ENCODE results near the gene PCDHB9. TPM values are rescaled to one million over a fixed set of nuclear protein-coding genes. Genes with fewer than 3 reads are reported as not detected.
"Not testable (repeated sequence)": the region's sequence is repeated elsewhere in the genome, so short reads cannot be mapped to it uniquely, and the experiment has no call there.

The PCDHB9 gene
- total RNA-seq, 4 donors from 2014 or later = 0.38 to 2.2 (median 1.2) TPM

DNA sequence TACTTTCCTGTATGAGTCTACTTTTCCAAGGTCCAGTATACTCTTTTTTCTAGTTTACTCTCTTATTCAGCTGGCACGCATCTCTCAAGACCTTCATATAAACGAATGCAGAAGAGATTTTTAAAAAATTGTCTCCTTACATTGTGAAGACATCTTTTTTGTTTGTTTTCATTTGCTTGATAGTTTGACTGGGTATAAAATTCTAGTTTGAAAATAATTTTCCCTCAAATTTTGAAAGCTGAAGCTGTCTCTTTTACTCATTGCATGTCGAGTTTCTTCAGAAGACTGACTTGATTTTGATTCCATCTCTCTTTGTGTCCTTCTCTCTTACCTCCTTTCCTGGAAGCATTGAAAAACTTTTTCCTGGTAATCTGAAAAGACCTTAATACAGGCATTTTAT lies 9.4 kb downstream of the PCDHB9 start:
- WGBS, 2 donors = 50 to 51% methylated on average over 3 of the region's 3 CpGs
- intact Hi-C loops (cut with DNase I; ENCODE audit: low total_unique reads) = no loop called here
- TF ChIP-seq, protein P1, sequence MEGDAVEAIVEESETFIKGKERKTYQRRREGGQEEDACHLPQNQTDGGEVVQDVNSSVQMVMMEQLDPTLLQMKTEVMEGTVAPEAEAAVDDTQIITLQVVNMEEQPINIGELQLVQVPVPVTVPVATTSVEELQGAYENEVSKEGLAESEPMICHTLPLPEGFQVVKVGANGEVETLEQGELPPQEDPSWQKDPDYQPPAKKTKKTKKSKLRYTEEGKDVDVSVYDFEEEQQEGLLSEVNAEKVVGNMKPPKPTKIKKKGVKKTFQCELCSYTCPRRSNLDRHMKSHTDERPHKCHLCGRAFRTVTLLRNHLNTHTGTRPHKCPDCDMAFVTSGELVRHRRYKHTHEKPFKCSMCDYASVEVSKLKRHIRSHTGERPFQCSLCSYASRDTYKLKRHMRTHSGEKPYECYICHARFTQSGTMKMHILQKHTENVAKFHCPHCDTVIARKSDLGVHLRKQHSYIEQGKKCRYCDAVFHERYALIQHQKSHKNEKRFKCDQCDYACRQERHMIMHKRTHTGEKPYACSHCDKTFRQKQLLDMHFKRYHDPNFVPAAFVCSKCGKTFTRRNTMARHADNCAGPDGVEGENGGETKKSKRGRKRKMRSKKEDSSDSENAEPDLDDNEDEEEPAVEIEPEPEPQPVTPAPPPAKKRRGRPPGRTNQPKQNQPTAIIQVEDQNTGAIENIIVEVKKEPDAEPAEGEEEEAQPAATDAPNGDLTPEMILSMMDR (IDR thresholded peaks at IDR 0.05) = no peak
- TF ChIP-seq POLR2A (IDR thresholded peaks at IDR 0.05) = no peak
- DNase-seq (ENCODE audit: low spot score in 2 of 2) = no peak
- H3K4me3 ChIP-seq (ENCODE audit: low read depth, poor library complexity, severe bottlenecking) = no peak overlapping the region

DNA sequence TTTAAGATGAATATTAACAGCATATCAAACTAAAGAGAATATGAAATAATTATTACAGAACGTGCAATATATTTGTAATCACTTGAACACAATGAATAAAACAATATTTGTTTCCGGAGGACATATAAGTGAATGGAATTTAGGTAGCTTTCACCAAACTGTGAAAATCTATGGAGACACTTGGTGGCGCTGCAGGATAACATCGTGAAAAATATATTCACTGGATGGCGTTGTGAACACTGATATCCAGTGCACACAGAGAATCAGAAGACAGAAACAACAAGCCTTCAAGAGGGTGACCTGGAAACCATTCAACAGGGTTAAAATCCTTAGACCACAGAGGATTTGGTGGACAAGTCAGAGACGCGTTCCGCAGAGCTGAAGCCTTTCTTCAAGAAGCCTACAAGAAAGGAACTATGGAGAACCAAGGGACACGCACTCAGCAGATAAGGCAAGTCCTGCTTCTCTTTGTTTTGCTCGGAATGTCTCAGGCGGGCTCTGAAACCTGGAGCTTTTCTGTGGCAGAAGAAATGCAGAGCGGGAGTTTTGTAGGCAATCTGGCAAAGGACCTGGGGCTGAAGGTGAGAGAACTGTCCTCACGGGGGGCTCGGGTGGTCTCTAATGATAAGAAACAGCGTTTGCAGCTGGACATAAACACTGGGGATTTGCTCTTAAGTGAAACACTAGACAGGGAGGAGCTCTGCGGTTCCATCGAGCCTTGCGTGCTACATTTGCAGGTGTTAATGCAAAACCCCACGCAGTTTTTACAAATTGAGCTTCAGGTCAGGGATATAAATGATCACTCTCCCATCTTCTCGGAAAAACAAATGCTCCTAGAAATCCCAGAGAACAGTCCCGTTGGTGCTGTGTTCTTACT lies 12.6 kb downstream of the PCDHB9 start, which contains the start of gene PCDHB11:
TSS of gene PCDHB11 (plus strand) at position 269 of the 877 bp plus-strand sequence. CDS start at position 417, 148 bp downstream.
- WGBS, 2 donors = 37 to 50% methylated on average over 21 of the region's 21 CpGs
- H3K4me3 ChIP-seq (ENCODE audit: low read depth, poor library complexity, severe bottlenecking) = no peak within 1 kb of the TSS
- intact Hi-C loops (cut with DNase I; ENCODE audit: low total_unique reads) = no loop called here
- no peak for DNase-seq (ENCODE audit: low spot score in 2 of 2)
- TF ChIP-seq POLR2A (IDR thresholded peaks at IDR 0.05) = no peak
- TF ChIP-seq, protein P1 (IDR thresholded peaks at IDR 0.05) = no peak

DNA sequence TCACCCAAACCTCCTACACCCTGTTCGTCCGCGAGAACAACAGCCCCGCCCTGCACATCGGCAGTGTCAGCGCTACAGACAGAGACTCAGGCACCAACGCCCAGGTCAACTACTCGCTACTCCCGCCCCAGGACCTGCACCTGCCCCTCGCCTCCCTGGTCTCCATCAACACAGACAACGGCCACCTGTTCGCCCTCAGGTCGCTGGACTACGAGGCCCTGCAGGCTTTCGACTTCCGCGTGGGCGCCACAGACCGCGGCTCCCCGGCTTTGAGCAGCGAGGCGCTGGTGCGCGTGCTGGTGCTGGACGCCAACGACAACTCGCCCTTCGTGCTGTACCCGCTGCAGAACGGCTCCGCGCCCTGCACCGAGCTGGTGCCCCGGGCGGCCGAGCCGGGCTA lies 14.2 kb downstream of the PCDHB9 start:
- intact Hi-C loops (cut with DNase I; ENCODE audit: low total_unique reads); DNase-seq (ENCODE audit: low spot score in 2 of 2); H3K4me3 ChIP-seq (ENCODE audit: low read depth, poor library complexity, severe bottlenecking): not testable (repeated sequence)
- 29 to 39% methylated on average over 14 to 17 of the region's 38 CpGs for WGBS, 2 donors

DNA sequence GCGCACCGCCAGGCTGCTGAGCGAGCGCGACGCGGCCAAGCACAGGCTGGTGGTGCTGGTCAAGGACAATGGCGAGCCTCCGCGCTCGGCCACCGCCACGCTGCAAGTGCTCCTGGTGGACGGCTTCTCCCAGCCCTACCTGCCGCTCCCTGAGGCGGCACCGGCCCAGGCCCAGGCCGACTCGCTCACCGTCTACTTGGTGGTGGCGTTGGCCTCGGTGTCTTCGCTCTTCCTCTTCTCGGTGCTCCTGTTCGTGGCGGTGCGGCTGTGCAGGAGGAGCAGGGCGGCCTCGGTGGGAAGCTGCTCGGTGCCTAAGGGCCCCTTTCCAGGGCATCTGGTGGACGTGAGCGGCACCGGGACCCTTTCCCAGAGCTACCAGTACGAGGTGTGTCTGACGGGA lies 14.7 kb downstream of the PCDHB9 start:
- intact Hi-C loops (cut with DNase I; ENCODE audit: low total_unique reads); DNase-seq (ENCODE audit: low spot score in 2 of 2); H3K4me3 ChIP-seq (ENCODE audit: low read depth, poor library complexity, severe bottlenecking): not testable (repeated sequence)
- 37 to 39% methylated on average over 18 of the region's 35 CpGs for WGBS, 2 donors

DNA sequence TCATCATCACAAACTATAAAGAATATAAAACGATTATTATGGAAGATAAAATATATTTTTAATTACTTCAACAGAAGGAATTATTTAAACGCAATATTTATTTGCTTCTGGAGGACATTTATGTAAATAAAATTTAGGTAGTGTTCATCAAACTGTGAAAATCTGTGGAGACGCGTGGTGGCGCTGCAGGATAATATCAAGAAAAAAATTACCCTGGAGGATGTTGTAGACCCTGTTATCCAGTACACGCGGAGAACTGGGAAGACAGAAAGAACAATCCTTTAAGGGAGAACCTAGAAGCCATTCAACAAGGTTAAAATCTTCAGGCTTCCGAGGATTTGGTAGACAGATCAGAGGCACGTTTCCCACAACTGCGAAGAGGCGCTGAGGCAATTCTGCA lies 21.5 kb downstream of the PCDHB9 start, which contains the start of gene PCDHB12:
TSS of gene PCDHB12 (plus strand) at position 242 of the 400 bp plus-strand sequence. CDS start 189 bp downstream, outside the sequence.
- TF ChIP-seq, protein P1 (IDR thresholded peaks at IDR 0.05) = no peak
- TF ChIP-seq POLR2A (IDR thresholded peaks at IDR 0.05) = no peak
- no peak for DNase-seq (ENCODE audit: low spot score in 2 of 2)

DNA sequence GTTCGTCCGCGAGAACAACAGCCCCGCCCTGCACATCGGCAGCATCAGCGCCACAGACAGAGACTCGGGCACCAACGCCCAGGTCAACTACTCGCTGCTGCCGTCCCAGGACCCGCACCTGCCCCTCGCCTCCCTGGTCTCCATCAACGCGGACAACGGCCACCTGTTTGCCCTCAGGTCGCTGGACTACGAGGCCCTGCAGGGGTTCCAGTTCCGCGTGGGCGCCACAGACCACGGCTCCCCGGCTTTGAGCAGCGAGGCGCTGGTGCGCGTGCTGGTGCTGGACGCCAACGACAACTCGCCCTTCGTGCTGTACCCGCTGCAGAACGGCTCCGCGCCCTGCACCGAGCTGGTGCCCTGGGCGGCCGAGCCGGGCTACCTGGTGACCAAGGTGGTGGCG lies 23.3 kb downstream of the PCDHB9 start:
- 34 to 35% methylated on average over 15 to 17 of the region's 39 CpGs for WGBS, 2 donors
- intact Hi-C loops (cut with DNase I; ENCODE audit: low total_unique reads); H3K4me3 ChIP-seq (ENCODE audit: low read depth, poor library complexity, severe bottlenecking); DNase-seq (ENCODE audit: low spot score in 2 of 2): not testable (repeated sequence)

More for the DNA sequence above, 21.5 kb downstream of the PCDHB9 start, which contains the start of gene PCDHB12:
- WGBS, 2 donors = 22 to 31% methylated on average over 11 of the region's 11 CpGs
- H3K4me3 ChIP-seq (ENCODE audit: low read depth, poor library complexity, severe bottlenecking) = no peak within 1 kb of the TSS
- intact Hi-C loops (cut with DNase I; ENCODE audit: low total_unique reads) = no loop called here

DNA sequence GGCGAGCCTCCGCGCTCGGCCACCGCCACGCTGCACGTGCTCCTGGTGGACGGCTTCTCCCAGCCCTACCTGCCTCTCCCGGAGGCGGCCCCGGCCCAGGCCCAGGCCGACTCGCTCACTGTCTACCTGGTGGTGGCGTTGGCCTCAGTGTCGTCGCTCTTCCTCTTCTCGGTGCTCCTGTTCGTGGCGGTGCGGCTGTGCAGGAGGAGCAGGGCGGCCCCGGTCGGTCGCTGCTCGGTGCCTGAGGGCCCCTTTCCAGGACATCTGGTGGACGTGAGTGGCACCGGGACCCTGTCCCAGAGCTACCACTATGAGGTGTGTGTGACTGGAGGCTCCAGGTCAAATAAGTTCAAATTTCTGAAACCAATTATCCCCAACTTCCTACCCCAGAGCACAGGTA lies 23.9 kb downstream of the PCDHB9 start:
- intact Hi-C loops (cut with DNase I; ENCODE audit: low total_unique reads); H3K4me3 ChIP-seq (ENCODE audit: low read depth, poor library complexity, severe bottlenecking); DNase-seq (ENCODE audit: low spot score in 2 of 2): not testable (repeated sequence)
- 30 to 31% methylated on average over 3 to 19 of the region's 27 CpGs for whole genome bisulfite sequencing, 2 donors

DNA sequence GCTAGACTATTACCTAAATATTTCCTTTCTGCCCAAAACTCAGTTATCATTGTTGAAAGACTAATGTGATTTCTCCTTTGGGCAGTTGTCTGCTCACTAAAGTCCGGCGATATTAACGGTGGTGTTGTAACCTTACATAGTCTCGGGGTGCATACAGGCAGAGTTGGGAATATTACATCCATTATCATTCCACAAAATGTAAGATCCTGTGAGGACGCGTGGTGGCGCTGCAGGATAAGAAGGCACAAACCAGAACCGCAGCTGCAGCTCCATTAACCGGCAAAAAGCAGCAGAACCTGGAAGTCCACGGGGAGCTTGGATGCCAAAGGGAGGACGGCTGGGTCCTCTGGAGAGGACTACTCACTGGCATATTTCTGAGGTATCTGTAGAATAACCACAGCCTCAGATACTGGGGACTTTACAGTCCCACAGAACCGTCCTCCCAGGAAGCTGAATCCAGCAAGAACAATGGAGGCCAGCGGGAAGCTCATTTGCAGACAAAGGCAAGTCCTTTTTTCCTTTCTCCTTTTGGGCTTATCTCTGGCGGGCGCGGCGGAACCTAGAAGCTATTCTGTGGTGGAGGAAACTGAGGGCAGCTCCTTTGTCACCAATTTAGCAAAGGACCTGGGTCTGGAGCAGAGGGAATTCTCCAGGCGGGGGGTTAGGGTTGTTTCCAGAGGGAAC lies 26.8 kb downstream of the PCDHB9 start, which contains the start of gene PCDHB13:
TSS of gene PCDHB13 (plus strand) at position 264 of the 684 bp plus-strand sequence. CDS start at position 469, 205 bp downstream.
- DNase-seq (ENCODE audit: low spot score in 2 of 2); intact Hi-C loops (cut with DNase I; ENCODE audit: low total_unique reads); H3K4me3 ChIP-seq (ENCODE audit: low read depth, poor library complexity, severe bottlenecking): not testable (repeated sequence)
- 8 to 13% methylated on average over 13 of the region's 18 CpGs for WGBS, 2 donors

DNA sequence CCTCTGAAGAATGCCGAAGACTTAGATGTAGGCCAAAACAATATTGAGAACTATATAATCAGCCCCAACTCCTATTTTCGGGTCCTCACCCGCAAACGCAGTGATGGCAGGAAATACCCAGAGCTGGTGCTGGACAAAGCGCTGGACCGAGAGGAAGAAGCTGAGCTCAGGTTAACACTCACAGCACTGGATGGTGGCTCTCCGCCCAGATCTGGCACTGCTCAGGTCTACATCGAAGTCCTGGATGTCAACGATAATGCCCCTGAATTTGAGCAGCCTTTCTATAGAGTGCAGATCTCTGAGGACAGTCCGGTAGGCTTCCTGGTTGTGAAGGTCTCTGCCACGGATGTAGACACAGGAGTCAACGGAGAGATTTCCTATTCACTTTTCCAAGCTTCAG lies 27.6 kb downstream of the PCDHB9 start:
- H3K4me3 ChIP-seq (ENCODE audit: low read depth, poor library complexity, severe bottlenecking); intact Hi-C loops (cut with DNase I; ENCODE audit: low total_unique reads); DNase-seq (ENCODE audit: low spot score in 2 of 2): not testable (repeated sequence)
- WGBS, 2 donors = 49 to 56% methylated on average over 12 of the region's 12 CpGs

DNA sequence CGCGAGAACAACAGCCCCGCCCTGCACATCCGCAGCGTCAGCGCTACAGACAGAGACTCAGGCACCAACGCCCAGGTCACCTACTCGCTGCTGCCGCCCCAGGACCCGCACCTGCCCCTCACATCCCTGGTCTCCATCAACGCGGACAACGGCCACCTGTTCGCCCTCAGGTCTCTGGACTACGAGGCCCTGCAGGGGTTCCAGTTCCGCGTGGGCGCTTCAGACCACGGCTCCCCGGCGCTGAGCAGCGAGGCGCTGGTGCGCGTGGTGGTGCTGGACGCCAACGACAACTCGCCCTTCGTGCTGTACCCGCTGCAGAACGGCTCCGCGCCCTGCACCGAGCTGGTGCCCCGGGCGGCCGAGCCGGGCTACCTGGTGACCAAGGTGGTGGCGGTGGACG lies 28.5 kb downstream of the PCDHB9 start:
- WGBS, 2 donors = 31 to 37% methylated on average over 4 to 35 of the region's 40 CpGs
- H3K4me3 ChIP-seq (ENCODE audit: low read depth, poor library complexity, severe bottlenecking); intact Hi-C loops (cut with DNase I; ENCODE audit: low total_unique reads); DNase-seq (ENCODE audit: low spot score in 2 of 2): not testable (repeated sequence)

DNA sequence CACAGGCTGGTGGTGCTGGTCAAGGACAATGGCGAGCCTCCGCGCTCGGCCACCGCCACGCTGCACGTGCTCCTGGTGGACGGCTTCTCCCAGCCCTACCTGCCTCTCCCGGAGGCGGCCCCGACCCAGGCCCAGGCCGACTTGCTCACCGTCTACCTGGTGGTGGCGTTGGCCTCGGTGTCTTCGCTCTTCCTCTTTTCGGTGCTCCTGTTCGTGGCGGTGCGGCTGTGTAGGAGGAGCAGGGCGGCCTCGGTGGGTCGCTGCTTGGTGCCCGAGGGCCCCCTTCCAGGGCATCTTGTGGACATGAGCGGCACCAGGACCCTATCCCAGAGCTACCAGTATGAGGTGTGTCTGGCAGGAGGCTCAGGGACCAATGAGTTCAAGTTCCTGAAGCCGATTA lies 29.1 kb downstream of the PCDHB9 start:
- 35 to 40% methylated on average over 10 to 16 of the region's 26 CpGs for WGBS, 2 donors
- intact Hi-C loops (cut with DNase I; ENCODE audit: low total_unique reads); H3K4me3 ChIP-seq (ENCODE audit: low read depth, poor library complexity, severe bottlenecking); DNase-seq (ENCODE audit: low spot score in 2 of 2): not testable (repeated sequence)
